Measurements from ENCODE around the gene RIT2. TPM values are rescaled to one million over a fixed set of nuclear protein-coding genes. Genes with fewer than 3 reads are reported as not detected.

The RIT2 gene
- total RNA-seq = not detected

DNA sequence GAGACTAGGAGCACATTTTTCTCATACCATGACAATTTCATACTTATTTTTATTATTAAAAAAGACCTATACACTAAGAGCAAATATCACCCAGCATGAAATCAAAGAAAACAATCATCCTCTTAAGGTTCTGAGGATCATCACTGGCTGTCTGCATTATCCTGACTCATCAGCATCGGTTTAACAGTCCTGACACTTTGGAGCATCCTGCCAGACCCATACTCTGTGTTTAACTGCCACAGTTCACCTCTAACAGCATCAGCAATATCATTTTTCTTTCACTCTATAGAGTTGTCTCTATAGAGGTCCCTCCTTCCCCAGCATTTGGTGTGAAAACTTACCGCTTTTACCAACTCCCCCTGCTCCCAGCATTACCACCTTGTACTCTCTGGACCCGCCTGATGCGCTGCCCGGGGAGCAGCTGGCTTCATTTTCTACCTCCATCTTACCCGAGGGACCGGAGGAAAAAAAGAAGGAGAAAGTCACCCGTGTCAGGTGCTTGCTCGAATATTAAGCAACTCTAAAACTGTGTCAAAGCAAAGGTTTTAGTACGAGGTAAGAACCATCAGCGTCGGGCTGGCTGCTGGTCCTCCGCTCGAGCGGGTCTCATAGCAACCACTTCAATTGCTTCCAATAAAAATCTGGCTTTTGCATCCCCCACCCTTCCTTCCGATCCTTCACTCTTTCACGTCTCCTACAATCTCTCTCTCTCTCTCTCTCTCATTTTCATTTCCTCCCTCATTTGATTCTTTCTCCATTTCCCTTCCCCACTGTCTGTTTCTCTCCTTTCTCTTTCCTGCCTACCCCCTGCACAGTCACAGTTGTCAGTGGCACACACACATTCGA lies at the start of gene RIT2:
TSS of gene RIT2 (minus strand) at position 610 of the 846 bp plus-strand sequence.
- Mint-ChIP-seq H3K36me3 (ENCODE audit: insufficient read depth in 2 of 2) (no peaks in the 10 kb centered on the region), H3K27ac (no peak within 1 kb of the TSS), H3K4me1 (ENCODE audit: low read depth) (no peaks in the 10 kb centered on the region), H3K4me3 (no peak within 1 kb of the TSS), H3K9me3 (peaks cover 0 to 4% of the 10 kb centered on the region in 2 donors), H3K27me3 (ENCODE audit: low read depth) (no peaks in the 10 kb centered on the region)
- ATAC-seq (replicated peaks in 1 of 2) (no peak), DNase-seq (no peak)

DNA sequence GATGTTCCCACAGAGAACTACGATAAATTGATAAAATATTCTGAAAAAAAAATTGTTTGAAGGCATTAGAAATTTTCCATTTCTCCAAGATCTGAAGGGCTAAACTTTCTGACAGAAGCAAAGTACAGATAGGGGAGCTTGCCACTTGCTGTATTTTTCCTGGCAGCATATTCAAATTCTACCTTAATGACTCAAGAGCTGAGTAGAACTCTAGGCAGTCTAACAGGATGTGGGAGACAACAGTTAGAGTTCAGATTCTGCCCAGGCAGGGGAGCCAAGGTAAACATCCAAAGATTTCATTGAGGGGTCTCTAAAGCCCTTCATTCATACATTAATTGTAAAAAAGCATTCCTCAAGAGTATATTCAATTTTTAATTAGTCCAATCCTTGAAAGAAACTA lies 46.0 kb upstream of the RIT2 start:
- H3K9me3 Mint-ChIP-seq = peaks cover 3 to 4% of the 10 kb centered on the region in 2 donors
- H3K27ac Mint-ChIP-seq = no peak overlapping the region
- no peaks in the 10 kb centered on the region for H3K4me1 Mint-ChIP-seq (ENCODE audit: low read depth)
- ATAC-seq (replicated peaks in 1 of 2) = no peak
- DNase-seq = no peak
- H3K27me3 Mint-ChIP-seq (ENCODE audit: low read depth) = no peaks in the 10 kb centered on the region
- H3K36me3 Mint-ChIP-seq (ENCODE audit: insufficient read depth in 2 of 2) = peaks cover 0 to 1% of the 10 kb centered on the region in 2 donors
- H3K4me3 Mint-ChIP-seq = no peak overlapping the region

DNA sequence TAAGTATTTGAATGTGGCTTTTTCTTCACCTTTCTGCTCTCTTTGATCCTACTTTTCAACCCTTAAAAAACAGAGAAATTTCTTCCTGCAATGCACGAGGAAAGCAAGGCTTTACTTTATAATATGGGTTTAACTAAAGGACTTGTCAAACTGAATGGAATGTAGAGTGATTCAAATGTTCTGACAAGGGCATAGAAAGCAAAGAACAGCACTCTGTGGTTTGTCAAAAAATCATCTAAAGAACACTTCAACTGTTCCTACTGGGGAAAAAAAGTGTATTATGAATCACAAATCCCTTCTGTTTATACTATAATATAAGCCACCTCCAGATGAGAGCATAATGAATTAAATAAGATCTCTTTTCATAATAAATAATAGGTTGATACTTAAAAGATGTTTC lies 45.0 kb upstream of the RIT2 start:
- Mint-ChIP-seq H3K27ac (no peak overlapping the region), H3K9me3 (peaks cover 1 to 4% of the 10 kb centered on the region in 2 donors), H3K36me3 (ENCODE audit: insufficient read depth in 2 of 2) (peaks cover 0 to 1% of the 10 kb centered on the region in 2 donors), H3K4me3 (no peak overlapping the region), H3K4me1 (ENCODE audit: low read depth) (no peaks in the 10 kb centered on the region), H3K27me3 (ENCODE audit: low read depth) (no peaks in the 10 kb centered on the region)
- ATAC-seq (replicated peaks in 1 of 2) = no peak
- no peak for DNase-seq

DNA sequence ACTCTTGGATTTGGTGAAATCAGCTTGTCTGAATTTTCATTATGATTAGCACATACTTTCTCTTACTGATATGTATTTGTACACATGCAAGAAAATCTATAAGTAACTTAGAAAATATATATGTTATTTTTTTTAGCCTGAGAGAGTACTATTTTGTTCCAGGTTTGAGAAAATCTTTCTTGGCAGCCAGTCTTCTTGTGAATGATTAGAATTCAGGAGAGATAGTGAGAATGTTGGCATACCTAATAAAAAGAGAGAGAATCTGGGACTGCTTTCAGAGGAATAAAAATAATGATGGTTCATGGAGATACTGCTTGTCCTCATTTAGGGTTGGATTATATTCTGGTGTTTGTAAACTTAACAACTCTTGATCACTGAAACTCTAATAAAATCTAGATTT lies 44.4 kb upstream of the RIT2 start:
- H3K27ac Mint-ChIP-seq = no peak overlapping the region
- no peaks in the 10 kb centered on the region for H3K4me1 Mint-ChIP-seq (ENCODE audit: low read depth)
- peaks cover 0 to 1% of the 10 kb centered on the region in 2 donors for H3K36me3 Mint-ChIP-seq (ENCODE audit: insufficient read depth in 2 of 2)
- ATAC-seq (replicated peaks in 1 of 2) (no peak), DNase-seq (no peak)
- H3K9me3 Mint-ChIP-seq = peaks cover 1 to 4% of the 10 kb centered on the region in 2 donors
- H3K27me3 Mint-ChIP-seq (ENCODE audit: low read depth) = no peaks in the 10 kb centered on the region
- no peak overlapping the region for H3K4me3 Mint-ChIP-seq

DNA sequence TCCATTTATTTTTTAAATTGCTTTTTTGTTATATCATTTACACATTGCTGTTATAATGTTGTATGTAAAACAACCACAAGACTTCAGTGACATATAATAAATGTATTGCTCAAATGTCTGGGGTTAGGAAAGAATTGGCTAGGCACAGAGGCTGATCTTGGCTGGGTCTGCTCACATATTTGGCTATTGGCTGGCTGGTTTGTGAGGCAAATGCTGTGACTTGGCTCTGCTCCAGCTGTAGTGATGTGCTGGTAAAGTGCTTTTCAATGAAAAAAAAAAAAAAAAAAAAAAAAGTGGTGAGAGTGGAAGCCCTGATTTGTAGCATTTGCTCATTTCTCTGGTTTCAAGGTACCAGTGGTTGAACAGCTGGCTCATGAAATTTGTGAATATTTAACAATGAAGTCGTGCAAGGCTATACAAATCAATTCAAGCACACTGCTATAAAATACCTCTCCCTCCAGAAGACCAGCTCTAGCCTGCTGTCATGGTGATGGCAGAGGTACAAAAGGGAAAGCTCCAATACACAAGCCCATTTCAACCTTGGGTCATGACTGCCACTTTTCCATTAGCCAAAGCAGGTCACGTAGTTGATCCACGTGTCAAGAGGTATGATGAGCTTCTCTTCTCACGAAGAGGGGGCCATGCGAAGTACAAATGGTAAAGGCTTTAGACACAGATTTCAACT lies 43.7 kb upstream of the RIT2 start:
- Mint-ChIP-seq H3K4me3 (no peak overlapping the region), H3K27ac (no peak overlapping the region), H3K27me3 (ENCODE audit: low read depth) (no peaks in the 10 kb centered on the region), H3K4me1 (ENCODE audit: low read depth) (no peaks in the 10 kb centered on the region), H3K9me3 (peaks cover 1 to 3% of the 10 kb centered on the region in 2 donors), H3K36me3 (ENCODE audit: insufficient read depth in 2 of 2) (peaks cover 0 to 1% of the 10 kb centered on the region in 2 donors)
- ATAC-seq (replicated peaks in 1 of 2) (no peak), DNase-seq (no peak)

DNA sequence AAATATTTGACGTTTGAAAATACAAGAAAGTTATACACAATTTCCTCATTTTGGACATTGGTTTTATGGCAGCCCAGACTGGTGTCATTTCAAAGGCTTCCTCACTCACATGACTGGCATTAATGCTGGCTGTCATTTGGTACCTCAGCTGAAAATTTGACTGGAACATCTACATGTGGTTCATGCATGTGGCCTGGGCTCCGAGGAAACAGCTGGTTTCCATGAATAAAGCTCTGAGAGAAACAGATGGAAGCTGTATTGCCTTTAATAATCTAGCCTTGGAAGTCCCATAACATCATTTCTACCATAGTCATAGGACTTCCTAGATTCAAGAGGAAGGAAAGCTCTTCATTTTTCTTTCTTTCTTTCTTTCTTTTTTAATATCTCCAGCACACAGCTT lies 42.9 kb upstream of the RIT2 start:
- Mint-ChIP-seq H3K27me3 (ENCODE audit: low read depth) (no peaks in the 10 kb centered on the region), H3K36me3 (ENCODE audit: insufficient read depth in 2 of 2) (no peaks in the 10 kb centered on the region), H3K4me3 (no peak overlapping the region), H3K4me1 (ENCODE audit: low read depth) (no peaks in the 10 kb centered on the region), H3K27ac (no peak overlapping the region), H3K9me3 (peaks cover 0 to 1% of the 10 kb centered on the region in 2 donors)
- DNase-seq = no peak
- ATAC-seq (replicated peaks in 1 of 2) = no peak

DNA sequence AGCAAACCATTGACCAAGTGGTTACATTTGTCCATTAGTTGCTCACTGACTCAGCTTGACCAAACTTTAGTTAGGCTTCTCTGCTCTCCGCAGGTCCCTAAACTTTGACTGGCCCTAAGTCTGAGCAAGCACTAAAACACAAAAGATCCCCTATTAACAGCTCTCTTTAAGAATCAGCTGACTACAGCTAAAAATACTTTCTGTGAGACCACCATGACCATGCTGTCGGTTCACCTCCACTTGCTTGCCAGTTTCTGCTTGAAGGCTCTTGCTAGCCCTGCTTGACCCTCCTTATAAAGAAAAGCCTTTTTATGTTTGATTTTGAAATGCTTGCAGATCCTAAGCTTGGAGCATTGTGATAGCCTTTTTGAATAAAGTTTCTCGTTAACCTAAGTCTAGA lies 40.4 kb upstream of the RIT2 start:
- ATAC-seq (replicated peaks in 1 of 2) (no peak), DNase-seq (no peak)
- Mint-ChIP-seq H3K27me3 (ENCODE audit: low read depth) (no peaks in the 10 kb centered on the region), H3K27ac (no peak overlapping the region), H3K36me3 (ENCODE audit: insufficient read depth in 2 of 2) (no peaks in the 10 kb centered on the region), H3K4me1 (ENCODE audit: low read depth) (no peaks in the 10 kb centered on the region), H3K9me3 (peaks cover 0 to 5% of the 10 kb centered on the region in 2 donors), H3K4me3 (no peak overlapping the region)

DNA sequence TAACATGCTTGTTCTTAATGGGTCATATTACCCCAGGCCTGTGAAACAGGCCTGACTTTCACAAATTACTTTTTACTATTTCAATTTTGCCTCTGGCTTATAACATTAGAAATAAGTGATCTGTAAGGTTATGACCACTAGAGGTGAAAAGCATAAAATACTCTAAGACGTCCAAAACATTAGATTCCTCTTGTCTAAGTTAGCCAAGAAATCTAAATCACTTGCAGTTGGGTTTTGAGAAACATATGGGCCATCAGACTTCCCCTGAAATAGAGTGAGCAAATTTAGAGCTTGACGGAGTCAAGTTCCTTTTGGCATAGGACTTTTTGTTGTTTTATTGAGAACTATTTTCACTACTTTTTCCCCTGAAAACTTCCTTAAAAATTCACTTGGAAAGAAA lies 32.7 kb upstream of the RIT2 start:
- Mint-ChIP-seq H3K9me3 (peaks cover 5 to 16% of the 10 kb centered on the region in 2 donors), H3K27me3 (ENCODE audit: low read depth) (no peaks in the 10 kb centered on the region), H3K4me3 (no peak overlapping the region), H3K27ac (no peak overlapping the region), H3K36me3 (ENCODE audit: insufficient read depth in 2 of 2) (no peaks in the 10 kb centered on the region), H3K4me1 (ENCODE audit: low read depth) (no peaks in the 10 kb centered on the region)
- no peak for DNase-seq
- no peak for ATAC-seq (replicated peaks in 1 of 2)

DNA sequence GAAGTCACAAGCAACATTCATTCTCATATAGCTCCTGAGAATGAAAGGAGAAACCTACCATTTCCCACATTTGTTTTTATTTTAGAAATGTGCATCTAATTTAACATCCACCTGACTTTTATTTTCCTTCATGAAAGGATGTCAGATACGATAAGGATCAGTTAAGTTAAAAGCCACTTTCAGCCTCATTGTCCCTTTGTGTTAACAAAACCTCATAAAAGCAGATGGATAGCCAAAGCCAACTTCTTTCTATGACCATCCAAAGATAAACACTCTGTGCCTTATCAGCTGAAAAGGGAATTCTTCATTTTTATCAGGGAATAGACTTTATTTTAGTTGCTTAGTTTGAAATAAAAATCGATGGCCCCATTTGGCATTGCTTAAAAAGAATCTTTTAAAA lies 25.7 kb upstream of the RIT2 start:
- Mint-ChIP-seq H3K36me3 (ENCODE audit: insufficient read depth in 2 of 2) (no peaks in the 10 kb centered on the region), H3K9me3 (peaks cover 3 to 5% of the 10 kb centered on the region in 2 donors), H3K27me3 (ENCODE audit: low read depth) (no peaks in the 10 kb centered on the region), H3K27ac (no peak overlapping the region), H3K4me1 (ENCODE audit: low read depth) (no peaks in the 10 kb centered on the region), H3K4me3 (no peak overlapping the region)
- DNase-seq (no peak), ATAC-seq (replicated peaks in 1 of 2) (no peak)

DNA sequence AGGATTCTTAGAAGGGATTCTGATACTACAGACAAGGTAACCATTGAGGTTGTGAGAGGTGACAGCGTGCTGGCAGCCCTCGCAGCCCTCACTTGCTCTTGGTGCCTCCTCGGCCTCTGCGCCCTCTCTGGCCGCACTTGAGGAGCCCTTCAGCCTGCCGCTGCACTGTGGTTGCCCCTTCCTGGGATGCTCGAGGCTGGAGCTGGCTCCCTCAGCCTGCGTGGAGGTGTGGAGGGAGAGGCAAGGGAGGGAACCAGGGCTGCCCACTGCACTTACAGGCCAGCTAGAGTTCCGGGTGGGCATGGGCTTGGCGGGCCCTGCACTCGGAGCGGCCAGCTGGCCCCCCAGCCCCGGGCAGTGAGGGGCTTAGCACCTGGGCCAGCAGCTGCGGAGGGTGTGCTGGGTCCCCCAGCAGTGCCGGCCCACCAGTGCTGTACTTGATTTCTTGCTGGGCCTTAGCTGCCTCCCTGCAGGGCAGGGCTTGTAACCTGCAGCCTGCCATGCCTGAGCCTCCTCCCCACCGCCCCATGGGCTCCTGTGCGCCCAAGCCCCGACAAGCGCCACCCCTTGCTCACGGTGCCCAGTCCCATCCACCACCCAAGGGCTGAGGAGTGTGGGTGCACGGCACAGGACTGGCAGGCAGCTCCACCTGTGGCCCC lies 23.9 kb upstream of the RIT2 start:
- Mint-ChIP-seq H3K36me3 (ENCODE audit: insufficient read depth in 2 of 2) (no peaks in the 10 kb centered on the region), H3K4me3 (no peak overlapping the region), H3K9me3 (peaks cover 4 to 7% of the 10 kb centered on the region in 2 donors), H3K4me1 (ENCODE audit: low read depth) (no peaks in the 10 kb centered on the region), H3K27ac (no peak overlapping the region), H3K27me3 (ENCODE audit: low read depth) (no peaks in the 10 kb centered on the region)
- DNase-seq (no peak), ATAC-seq (replicated peaks in 1 of 2) (no peak)

DNA sequence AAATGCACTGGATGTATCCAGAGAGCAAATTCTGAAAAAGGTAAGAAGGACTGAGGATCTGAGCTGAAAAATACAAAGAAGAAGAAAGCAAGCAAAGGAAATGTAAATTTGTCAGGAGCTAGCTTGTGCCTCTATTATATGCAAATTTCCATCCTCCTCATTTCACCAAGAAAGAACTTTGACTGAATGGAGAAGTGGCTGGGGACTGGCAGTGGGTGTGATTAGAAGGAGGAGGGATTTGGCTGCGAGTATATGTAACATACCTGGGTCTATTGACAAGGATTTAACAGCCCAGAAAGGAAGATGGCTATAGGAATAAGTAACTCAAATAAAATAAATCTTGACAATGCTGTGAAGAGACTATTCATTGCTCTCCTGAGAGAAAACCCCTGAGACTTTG lies 19.4 kb upstream of the RIT2 start:
- H3K36me3 Mint-ChIP-seq (ENCODE audit: insufficient read depth in 2 of 2) = no peaks in the 10 kb centered on the region
- DNase-seq = no peak

DNA sequence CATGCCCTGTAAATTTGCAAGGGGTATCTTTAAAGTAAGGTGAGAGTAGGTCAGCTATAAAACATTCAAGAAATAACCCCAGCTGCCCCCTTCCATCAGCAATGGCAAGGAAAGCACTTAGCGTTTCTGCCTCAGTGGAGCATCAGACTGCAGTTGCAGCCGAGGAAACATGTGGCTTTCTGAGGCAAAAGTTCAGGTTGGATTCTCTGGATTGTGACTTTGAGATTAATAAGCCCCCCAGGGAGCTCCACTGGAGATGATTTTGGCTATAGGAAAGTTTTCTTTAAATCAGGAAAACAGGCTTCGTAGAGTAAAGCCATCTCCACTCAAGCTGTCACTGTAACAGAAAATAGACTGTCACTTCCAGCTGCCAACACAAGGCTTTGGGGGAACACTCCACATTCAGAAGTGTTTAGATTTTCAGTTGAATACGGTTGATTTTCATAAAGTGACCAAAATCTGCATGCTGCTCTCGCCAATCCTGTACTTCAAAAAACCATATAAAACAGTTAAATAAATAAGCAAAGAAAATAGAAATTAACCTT lies 15.3 kb upstream of the RIT2 start:
- ATAC-seq (replicated peaks in 1 of 2) (no peak), DNase-seq (no peak)
- H3K4me1 Mint-ChIP-seq (ENCODE audit: low read depth) = no peaks in the 10 kb centered on the region
- no peak overlapping the region for H3K4me3 Mint-ChIP-seq
- peaks cover 4 to 9% of the 10 kb centered on the region in 2 donors for H3K9me3 Mint-ChIP-seq
- no peaks in the 10 kb centered on the region for H3K27me3 Mint-ChIP-seq (ENCODE audit: low read depth)
- no peak overlapping the region for H3K27ac Mint-ChIP-seq
- no peaks in the 10 kb centered on the region for H3K36me3 Mint-ChIP-seq (ENCODE audit: insufficient read depth in 2 of 2)

More for the DNA sequence above, 19.4 kb upstream of the RIT2 start:
- H3K27ac Mint-ChIP-seq = no peak overlapping the region
- ATAC-seq (replicated peaks in 1 of 2) = no peak
- H3K4me1 Mint-ChIP-seq (ENCODE audit: low read depth) = no peaks in the 10 kb centered on the region
- no peak overlapping the region for H3K4me3 Mint-ChIP-seq
- H3K27me3 Mint-ChIP-seq (ENCODE audit: low read depth) = no peaks in the 10 kb centered on the region
- peaks cover 2 to 7% of the 10 kb centered on the region in 2 donors for H3K9me3 Mint-ChIP-seq

DNA sequence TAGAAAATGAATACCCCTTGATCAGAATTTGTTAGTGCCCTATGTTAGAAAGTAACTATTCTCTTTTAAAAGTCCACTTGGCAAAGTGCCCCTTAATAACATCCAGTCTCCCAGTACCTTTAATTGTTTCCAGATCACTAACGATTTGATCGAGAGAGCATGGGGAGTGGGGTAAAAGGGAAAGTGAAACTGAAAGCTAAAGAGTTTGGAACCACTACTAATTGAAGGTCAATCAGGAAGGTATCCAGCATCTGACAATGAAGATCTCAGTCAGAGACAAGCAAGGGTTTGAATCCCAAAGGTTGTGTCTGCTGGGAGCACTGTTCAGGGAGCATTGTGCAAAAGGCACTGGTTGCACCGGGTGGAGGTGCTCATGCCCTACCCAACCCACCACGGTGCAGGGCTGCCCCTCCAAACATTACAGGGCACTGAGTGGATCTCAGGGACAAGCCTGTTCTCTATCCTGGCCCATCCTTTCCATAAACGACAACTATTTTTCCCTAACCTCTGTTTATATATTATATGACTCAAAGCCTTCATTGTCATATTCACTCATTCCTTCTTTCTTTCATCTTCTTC lies 14.6 kb upstream of the RIT2 start:
- Mint-ChIP-seq H3K9me3 (peaks cover 4 to 9% of the 10 kb centered on the region in 2 donors), H3K4me3 (no peak overlapping the region), H3K36me3 (ENCODE audit: insufficient read depth in 2 of 2) (no peaks in the 10 kb centered on the region), H3K4me1 (ENCODE audit: low read depth) (no peaks in the 10 kb centered on the region), H3K27me3 (ENCODE audit: low read depth) (no peaks in the 10 kb centered on the region), H3K27ac (no peak overlapping the region)
- no peak for ATAC-seq (replicated peaks in 1 of 2)
- no peak for DNase-seq
